GM12873 (cell line): ENCODE data around the gene ZNF778.

ENCODE experiments used
- TF ChIP-seq, protein P1 (sequence below): IDR thresholded peaks from 2 replicates; pipeline ENCODE4 v1.5.1; 2012; ENCODE audit warnings: low read depth, mild to moderate bottlenecking, moderate library complexity, low read length, control low read depth; ENCODE audit not compliant: insufficient read depth; ENCODE audit errors: missing control alignments

ZNF778 gene

DNA sequence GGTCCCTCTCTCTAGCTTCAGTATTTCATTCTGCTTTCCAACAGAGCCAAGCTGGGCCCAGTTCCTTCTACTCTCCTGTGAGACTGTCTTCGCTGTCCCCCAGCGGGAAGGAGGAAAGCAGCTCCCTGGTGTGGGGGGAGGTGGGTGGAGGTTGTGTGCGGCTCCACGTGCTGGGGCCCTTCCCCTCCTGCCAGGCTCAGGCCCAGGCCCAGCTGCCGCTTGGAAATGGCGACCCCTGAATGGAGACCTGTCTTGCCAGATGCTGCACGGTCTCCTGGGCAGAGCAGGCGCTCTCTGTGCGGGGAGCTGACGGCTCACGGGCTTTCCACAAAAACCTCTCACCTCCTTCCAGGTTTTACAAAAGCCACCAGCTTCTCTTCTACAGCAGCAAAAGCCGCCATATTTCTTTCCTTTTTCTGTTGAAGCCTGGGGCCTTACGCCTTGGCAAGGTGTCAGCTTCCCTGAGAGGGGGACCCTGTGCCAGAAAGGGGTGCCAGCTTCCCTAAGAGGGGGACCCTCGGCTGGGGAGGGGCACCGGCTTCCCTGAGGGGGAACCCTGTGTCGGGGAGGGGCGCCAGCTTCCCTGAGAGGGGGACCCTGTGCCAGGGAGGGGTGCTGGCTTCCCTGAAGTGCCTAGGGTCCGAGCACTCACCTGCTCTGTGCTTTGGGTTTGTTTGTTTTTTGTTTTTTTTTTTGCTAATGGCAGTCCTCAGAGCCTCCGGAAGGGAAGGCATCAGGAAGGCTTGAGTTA is 47.5 kb downstream of the ZNF778 start:
- TF ChIP-seq, protein P1, sequence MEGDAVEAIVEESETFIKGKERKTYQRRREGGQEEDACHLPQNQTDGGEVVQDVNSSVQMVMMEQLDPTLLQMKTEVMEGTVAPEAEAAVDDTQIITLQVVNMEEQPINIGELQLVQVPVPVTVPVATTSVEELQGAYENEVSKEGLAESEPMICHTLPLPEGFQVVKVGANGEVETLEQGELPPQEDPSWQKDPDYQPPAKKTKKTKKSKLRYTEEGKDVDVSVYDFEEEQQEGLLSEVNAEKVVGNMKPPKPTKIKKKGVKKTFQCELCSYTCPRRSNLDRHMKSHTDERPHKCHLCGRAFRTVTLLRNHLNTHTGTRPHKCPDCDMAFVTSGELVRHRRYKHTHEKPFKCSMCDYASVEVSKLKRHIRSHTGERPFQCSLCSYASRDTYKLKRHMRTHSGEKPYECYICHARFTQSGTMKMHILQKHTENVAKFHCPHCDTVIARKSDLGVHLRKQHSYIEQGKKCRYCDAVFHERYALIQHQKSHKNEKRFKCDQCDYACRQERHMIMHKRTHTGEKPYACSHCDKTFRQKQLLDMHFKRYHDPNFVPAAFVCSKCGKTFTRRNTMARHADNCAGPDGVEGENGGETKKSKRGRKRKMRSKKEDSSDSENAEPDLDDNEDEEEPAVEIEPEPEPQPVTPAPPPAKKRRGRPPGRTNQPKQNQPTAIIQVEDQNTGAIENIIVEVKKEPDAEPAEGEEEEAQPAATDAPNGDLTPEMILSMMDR, result no peak

DNA sequence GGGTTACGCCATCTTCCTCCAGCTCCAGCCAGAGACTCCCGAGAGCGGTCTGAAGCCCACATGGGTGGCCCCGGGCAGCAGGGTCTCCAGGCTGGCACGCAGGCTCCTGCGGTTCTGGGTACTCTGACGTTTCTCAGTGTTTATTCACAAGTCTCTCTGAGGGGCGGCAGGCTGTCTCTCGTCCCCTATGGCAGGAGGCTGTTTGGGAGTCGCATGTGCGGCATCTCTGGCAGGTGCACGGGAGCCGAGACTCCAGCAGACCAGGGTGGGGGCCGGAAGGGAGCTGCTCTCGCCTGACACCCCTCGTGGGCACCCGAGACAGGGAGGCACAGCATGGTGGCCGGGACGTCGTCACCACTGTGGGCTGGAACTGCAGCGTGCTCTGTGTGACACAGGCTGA is 48.1 kb downstream of the ZNF778 start:
- TF ChIP-seq, protein P1, result no peak

DNA sequence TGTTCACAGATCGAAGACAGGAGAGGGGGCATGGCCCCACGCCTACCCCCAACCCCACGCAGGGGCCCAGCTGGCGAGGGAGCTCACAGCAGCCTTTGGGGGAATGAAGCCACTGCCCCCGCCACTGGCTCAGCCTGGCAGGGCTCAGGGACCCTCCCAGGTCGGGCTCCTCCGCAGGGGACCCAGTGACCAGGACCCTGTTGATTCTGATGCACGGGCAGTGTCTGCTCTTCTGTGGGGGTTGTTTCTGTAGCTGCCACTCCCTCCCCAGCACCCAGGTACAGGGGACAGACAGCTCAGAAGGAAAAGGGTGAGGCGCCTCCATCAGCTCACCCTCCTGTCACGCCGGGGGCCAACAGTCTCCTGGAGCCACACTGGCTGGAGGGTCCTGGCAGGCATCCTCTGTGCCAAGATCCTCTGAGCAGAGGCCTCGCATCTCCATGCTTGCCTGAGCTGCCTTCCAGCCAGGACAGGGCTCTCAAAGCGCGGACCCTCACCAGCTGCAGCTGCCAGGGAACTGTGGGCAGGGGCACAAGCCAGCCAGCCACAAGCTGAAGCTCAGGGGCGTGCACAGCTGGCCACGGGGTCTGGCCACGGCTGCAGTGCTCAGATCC is 49.1 kb downstream of the ZNF778 start:
- TF ChIP-seq, protein P1, result no peak

DNA sequence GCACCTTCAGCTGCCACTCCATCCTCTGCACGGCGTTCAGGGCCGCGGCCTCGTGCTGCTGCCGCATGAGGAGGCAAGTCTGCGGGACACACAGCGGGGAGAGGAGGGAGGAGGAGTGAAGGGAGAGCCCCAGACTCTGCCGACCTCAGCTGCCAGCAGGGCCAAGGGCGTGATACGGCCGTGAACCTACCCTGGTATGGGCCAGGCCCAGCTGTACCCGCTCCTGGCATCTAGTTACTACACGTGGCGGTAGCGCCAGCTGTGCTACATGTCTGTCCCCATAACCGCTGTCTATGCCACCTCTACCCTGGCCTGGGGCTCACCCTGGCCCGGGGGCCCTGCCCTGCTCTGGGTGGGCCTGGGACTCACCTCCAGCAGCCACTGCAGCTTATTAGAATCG is 51.1 kb downstream of the ZNF778 start:
- TF ChIP-seq, protein P1, result no peak

GRCh38 chr16:89268987-89269735 is 51.7 kb downstream of the ZNF778 start:
- TF ChIP-seq, protein P1, result no peak

DNA sequence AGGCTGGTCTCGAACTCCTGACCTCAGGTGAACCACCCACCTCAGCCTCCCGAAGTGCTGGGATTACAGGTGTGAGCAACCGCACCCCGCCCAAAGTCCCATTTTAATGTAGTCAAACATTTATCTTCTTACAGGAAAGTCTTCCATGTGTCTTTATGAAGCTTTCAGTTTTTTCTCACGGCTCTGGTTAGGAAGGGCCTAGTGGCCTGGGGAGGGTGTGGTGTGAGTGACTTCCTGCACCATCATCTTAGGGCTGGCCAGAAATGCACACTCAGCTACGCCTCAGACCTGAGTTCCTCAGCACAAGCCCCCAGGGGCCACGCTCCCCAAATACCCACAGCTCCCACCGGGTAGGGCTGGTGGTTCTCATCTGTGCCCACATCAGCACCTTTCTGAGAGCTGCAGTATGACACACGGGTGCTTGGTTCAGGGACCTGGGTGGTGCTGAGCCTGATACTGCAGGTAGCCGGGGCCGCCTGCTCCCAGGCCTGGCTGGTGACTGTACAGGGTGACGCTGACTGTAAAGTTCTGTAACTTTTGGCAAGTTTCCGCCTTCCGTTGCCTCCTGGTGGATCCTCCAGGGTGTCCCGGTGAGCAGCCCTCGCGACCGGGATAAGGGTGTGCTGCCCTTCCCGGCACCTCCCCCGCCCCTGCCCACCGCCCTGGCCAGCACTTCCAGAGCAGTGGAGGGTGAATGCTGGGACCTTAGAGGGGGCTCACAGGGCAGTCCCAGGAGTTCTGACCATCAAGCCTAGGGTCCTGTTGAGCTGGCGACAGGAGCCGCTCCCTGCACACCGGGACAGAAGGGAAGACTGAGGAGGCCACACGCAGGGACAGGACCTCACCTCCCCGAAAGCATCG is 52.5 kb downstream of the ZNF778 start:
- TF ChIP-seq, protein P1, result no peak
